ENCODE measurements around the gene TUBGCP6. TPM values are rescaled to one million over a fixed set of nuclear protein-coding genes. Genes with fewer than 3 reads are reported as not detected.

TUBGCP6 gene
- total RNA-seq, 1 donor from 2014 or later = 58.1 TPM

DNA sequence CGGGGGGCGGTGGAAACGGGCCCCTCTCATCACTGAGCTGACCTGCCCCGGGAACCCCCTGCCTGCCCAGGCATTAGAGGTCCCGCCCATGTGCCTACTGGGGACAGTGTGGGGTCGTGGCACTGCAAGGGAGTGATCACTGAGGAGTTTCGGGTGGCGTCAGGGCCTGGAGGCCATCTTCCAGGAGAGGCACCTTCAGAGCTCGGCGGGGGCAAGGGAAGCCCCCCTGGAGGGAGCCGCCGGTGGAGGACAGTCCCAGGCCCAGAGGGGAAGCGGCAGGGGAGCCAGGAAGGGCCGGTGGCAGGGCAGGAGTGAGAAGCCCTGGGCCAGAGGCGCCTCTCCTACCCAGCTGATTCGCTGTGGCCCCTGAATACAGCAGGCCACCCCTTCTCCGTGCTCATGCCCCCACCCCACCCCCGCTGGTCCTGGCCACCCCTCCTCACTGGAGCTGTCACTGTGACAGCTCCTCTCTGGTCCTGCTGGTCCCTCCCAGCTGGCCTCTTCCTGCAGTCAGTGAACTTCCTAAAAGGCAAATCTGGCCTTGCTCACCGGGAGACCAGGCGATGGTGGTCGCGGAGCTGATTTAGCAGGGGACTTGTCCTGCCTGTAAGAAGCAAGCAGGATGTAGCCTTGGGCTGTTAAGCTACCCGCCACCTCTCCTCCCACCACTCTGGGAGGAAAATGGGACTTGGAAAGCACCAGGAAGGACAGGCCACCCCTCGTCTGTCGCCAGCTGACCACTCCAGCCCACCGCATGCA, 27.4 kb upstream of the TUBGCP6 start:
- Histone ChIP-seq H3K27me3 (no peaks in the 10 kb centered on the region), H3K36me3 (peaks cover 23 to 24% of the 10 kb centered on the region in 2 donors), H3K4me1 (peaks cover 11 to 32% of the 10 kb centered on the region in 2 donors), H3K27ac (no peak overlapping the region), H3K9me3 (no peaks in the 10 kb centered on the region), H3K4me3 (peak overlapping the region; percentile 49 to 66)
- no peak for DNase-seq (ENCODE audit: low spot score in 2 of 2)
- TF ChIP-seq, protein P1, sequence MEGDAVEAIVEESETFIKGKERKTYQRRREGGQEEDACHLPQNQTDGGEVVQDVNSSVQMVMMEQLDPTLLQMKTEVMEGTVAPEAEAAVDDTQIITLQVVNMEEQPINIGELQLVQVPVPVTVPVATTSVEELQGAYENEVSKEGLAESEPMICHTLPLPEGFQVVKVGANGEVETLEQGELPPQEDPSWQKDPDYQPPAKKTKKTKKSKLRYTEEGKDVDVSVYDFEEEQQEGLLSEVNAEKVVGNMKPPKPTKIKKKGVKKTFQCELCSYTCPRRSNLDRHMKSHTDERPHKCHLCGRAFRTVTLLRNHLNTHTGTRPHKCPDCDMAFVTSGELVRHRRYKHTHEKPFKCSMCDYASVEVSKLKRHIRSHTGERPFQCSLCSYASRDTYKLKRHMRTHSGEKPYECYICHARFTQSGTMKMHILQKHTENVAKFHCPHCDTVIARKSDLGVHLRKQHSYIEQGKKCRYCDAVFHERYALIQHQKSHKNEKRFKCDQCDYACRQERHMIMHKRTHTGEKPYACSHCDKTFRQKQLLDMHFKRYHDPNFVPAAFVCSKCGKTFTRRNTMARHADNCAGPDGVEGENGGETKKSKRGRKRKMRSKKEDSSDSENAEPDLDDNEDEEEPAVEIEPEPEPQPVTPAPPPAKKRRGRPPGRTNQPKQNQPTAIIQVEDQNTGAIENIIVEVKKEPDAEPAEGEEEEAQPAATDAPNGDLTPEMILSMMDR (IDR thresholded peaks at IDR 0.05) = no peak
- intact Hi-C loops (cut with DNase I) = no loop called here

DNA sequence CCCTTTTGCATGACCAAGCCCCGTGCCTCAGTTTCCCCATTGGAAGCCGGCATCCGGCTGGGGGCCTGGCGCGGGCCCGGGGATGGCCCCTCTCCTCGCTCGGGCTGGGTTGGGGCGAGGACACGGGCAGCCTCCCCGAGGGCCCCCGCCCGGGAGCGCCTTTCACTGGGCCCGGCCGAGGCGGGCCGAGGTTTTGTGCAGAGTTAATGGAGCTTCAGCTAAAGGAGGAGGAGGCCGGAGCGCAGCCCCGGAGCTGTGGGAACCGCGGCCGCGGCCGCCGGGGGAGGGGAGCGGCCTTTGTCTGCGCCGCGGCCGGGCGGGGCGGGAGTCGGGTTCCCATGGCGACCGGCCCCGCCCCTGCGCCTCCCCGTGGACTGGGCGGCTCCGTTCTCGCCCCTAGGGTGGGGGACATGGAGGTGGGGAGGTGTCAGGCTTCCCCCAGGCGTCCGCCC, 26.7 kb upstream of the TUBGCP6 start:
- TF ChIP-seq, protein P1 (IDR thresholded peaks at IDR 0.05) = peak in 1 of 3 experiments; percentile 3
- no peaks in the 10 kb centered on the region for H3K9me3 ChIP-seq
- peak overlapping the region; percentile 49 to 66 for H3K4me3 ChIP-seq
- no peak for DNase-seq (ENCODE audit: low spot score in 2 of 2)
- H3K27me3 ChIP-seq = no peaks in the 10 kb centered on the region
- H3K4me1 ChIP-seq = peaks cover 15 to 34% of the 10 kb centered on the region in 2 donors
- intact Hi-C loops (cut with DNase I) = loop anchor here (2.0 kb wide), 1 partner anchor 19 kb away; no protein-coding TSS in a partner anchor
- H3K27ac ChIP-seq = no peak overlapping the region
- peaks cover 18% of the 10 kb centered on the region in 2 donors for H3K36me3 ChIP-seq

DNA sequence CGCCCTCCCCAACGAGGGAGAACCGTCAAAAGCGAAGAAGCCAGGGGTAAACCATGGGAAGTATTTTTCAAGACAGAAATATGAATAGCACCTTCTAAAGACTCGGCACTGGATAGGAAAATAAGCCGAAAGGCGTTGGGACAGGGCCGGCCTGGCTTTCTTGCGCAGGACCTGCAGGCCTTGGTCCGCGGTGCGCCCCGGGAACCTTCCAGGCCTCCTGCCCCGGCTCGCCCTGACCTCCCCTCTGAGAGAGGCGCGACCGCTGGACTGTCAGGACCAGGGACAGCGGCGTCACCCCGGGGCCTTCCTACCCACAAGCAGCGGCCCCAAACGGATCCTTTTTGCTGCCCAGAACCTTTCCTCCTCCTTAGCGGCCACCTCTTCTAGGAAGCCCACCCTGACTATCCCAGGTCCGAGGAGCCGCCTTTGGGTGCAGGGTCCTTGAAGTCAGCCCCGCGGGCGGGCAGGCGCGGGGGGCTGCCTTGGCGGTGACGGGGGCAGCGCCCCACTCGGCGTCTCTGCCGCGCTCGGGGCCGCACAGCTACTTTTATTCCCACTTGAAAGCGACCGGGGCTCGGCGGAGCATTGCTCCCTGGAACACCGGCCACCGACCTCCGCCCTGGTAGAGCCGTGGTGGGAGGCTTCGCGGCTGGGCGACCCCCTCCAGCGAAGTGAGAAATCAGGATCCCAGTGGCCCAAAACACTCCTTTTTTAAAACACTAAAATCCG, 26.0 kb upstream of the TUBGCP6 start:
- Histone ChIP-seq H3K4me3 (peak overlapping the region; percentile 49 to 66), H3K4me1 (peaks cover 15 to 34% of the 10 kb centered on the region in 2 donors), H3K36me3 (peaks cover 11% of the 10 kb centered on the region in 2 donors), H3K9me3 (no peaks in the 10 kb centered on the region), H3K27me3 (no peaks in the 10 kb centered on the region), H3K27ac (peak overlapping the region in 1 of 2 donors; percentile 41)
- intact Hi-C loops (cut with DNase I) = loop anchor here (2.0 kb wide), 1 partner anchor 18 kb away; no protein-coding TSS in a partner anchor
- peak in 1 of 2 donors; percentile 84 for DNase-seq (ENCODE audit: low spot score in 2 of 2)
- TF ChIP-seq, protein P1 (IDR thresholded peaks at IDR 0.05) = no peak

DNA sequence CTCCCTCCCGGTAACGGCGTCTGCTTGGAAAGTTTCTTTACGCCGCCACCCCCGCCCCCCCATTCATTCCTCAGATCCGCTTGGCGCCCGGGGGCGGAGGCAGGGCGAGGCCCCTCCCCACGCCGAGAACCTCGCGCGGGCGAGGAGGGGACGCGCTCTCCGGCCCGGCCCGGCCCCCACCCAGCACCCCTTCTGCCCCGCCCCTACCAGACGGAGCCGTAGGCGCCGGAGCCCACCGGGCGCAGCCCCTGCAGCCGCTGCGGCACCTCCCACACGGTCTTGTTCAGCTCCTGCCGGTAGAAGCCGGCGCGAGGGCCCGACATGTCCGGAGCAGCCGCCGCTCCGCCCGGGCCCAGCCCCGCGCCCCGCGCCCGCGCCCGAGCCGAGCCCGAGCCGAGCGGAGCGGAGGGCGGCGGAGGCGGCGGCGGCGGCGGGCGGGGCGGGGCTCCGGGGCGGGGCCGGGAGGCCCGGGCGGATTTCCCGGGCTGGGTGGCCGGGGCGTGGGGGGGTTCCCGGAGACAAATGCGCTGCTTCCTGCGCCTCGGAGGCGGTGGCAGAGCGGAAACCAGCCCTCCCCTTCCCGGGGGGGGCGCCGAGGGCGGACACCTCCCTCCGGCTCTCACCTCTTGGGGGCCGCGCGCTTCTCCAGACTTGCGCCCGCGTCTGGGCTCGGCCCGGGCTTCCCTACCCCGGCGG, 25.3 kb upstream of the TUBGCP6 start, which contains the start of gene MAPK11:
Gene MAPK11, minus strand, starts transcription at position 411 of the 696 bp plus-strand sequence. Its CDS starts 88 bp downstream, at position 323.
- DNase-seq (ENCODE audit: low spot score in 2 of 2) = no peak
- Histone ChIP-seq H3K27me3 (no peaks in the 10 kb centered on the region), H3K36me3 (peaks cover 3 to 4% of the 10 kb centered on the region in 2 donors), H3K4me3 (peak within 1 kb of the TSS; percentile 49 to 66), H3K27ac (peak within 1 kb of the TSS; percentile 42 to 51), H3K4me1 (peaks cover 15 to 34% of the 10 kb centered on the region in 2 donors), H3K9me3 (no peaks in the 10 kb centered on the region)
- intact Hi-C loops (cut with DNase I) = loop anchor here (2.0 kb wide), 1 partner anchor 17 kb away; no protein-coding TSS in a partner anchor
- TF ChIP-seq, protein P1 (IDR thresholded peaks at IDR 0.05) = no peak

DNA sequence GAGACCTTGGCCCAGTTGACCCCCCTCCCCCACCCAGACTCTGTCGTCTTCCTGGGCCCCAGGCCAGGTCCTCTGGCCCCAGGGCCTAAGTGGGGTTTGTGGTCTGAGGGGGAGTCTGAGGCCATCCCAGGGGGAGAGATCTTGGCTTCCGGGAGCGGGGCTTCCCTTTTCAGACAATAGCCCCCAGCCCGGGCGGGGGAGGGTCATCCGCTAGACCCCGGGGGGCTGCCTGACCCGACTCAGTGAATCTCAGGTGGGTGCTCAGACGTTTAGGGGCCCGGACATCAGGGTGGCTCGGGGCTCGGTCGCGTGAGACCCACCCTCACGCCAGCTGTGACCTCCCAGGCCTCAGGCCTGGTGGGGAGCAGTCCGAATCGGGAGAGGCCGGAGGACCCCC, 24.7 kb upstream of the TUBGCP6 start:
- Histone ChIP-seq H3K4me1 (peaks cover 15 to 34% of the 10 kb centered on the region in 2 donors), H3K9me3 (no peaks in the 10 kb centered on the region), H3K36me3 (no peaks in the 10 kb centered on the region), H3K4me3 (peak overlapping the region; percentile 49 to 66), H3K27ac (peak overlapping the region; percentile 42 to 51), H3K27me3 (no peaks in the 10 kb centered on the region)
- DNase-seq (ENCODE audit: low spot score in 2 of 2) = no peak
- TF ChIP-seq, protein P1 (IDR thresholded peaks at IDR 0.05) = no peak
- intact Hi-C loops (cut with DNase I) = no loop called here

All from ascending aorta (tissue), 2 donors.